ENCODE measurements around the gene B4GALT6. TPM values are rescaled to one million over a fixed set of nuclear protein-coding genes. Genes with fewer than 3 reads are reported as not detected.

Gene B4GALT6
- total and polyA plus RNA-seq, 7 experiments from 2014 or later: 0.11 to 2.7 (median 1.2) TPM

DNA sequence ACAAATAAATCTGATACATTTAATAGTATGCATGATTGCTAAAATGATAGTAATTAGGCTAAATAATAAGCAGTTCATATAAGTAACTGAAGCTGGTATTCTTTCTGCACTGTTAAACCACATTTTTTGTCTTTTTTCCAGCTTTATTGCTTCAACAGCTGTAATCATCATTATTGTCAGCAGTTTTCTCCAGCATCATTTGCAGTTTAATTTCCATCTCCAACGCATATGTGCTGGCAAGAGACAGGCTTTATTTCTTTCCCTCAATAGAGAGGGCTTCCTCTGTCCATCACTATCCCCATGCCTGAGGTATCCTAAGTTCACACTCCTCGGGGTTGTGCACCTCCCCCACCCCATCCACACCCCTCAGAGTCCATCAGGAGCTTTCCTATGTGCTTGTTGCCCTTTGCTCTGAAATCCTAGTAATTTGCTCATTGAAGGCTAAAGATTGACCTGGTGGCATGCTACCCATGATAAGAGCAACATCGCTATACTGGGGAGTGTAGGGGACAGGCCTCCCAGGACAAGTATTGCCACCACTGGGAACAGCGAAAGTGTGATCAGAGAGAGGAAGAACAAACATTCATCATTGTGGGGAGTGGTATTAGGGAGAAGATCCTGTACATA is 37.1 kb downstream of the B4GALT6 start:
- H3K27ac Mint-ChIP-seq: no peak overlapping the region
- DNase-seq (no peak), ATAC-seq (no peak)
- H3K27ac ChIP-seq (ENCODE audit: low read depth, low read length): no peak overlapping the region
- H3K36me3 ChIP-seq (ENCODE audit: control insufficient read depth in 2 of 3, insufficient read depth in 3 of 3, low read length in 3 of 3): no peaks in the 10 kb centered on the region
- ChIA-PET CTCF (no interaction called here), POLR2A (no interaction called here)
- H3K36me3 Mint-ChIP-seq: no peaks in the 10 kb centered on the region
- no peaks in the 10 kb centered on the region for H3K27me3 ChIP-seq (ENCODE audit: control insufficient read depth in 2 of 2, insufficient read depth in 2 of 2, low read length in 2 of 2)
- H3K4me1 Mint-ChIP-seq: peaks cover 6 to 20% (median 9%) of the 10 kb centered on the region in 7 donors
- H3K4me3 Mint-ChIP-seq: no peak overlapping the region
- intact Hi-C loops (cut with micrococcal nuclease): no loop called here
- no peaks in the 10 kb centered on the region for H3K9me3 Mint-ChIP-seq
- H3K4me3 ChIP-seq (ENCODE audit: low read length): no peak overlapping the region
- peaks cover 15 to 26% (median 25%) of the 10 kb centered on the region in 5 donors for H3K27me3 Mint-ChIP-seq
- peaks cover 0 to 6% of the 10 kb centered on the region in 2 donors for H3K4me1 ChIP-seq (ENCODE audit: control insufficient read depth in 2 of 2, insufficient read depth in 2 of 2, low read length in 2 of 2)
- no peaks in the 10 kb centered on the region for H3K9me3 ChIP-seq (ENCODE audit: control insufficient read depth in 2 of 3, low read length in 3 of 3)

DNA sequence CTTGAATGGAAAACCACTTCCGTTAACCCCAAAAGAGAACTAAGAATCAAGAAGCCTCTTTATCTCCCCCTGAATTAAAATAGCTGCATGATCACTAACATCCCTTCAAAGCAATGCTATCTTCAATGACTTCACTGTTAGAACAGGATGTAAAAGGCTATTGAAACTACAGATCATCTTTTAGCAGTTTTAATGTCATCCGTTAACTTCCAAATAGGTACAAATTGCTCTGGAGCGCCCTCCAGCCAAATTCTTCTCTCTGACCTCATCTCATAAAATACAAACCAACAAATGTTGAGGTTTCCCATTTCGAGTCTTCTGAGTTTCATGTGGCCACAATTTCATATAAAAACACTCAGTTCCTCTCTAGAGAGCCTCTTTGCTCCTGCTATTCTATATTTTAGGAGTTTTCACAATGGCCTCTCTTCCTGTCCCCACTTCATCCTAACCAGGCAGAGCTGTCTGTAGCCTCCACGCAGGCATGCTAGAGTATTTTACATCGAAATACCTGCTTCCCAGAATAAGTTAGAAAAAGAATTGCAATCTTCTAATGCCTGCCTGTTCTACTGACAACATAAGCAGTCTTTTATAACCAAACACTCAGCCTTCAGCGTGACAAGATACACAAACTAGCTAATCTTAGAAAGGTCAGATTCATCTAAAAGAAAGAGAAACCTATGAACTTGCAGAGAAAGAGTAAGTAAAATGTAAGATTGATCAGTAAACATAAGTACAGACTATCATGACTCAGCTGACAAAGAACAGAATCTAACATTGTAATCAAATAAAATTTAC is 37.9 kb downstream of the B4GALT6 start:
- POLR2A ChIA-PET: no interaction called here
- Histone ChIP-seq H3K27me3 (ENCODE audit: control insufficient read depth in 2 of 2, insufficient read depth in 2 of 2, low read length in 2 of 2) (no peaks in the 10 kb centered on the region), H3K9me3 (ENCODE audit: control insufficient read depth in 2 of 3, low read length in 3 of 3) (no peaks in the 10 kb centered on the region), H3K27ac (ENCODE audit: low read depth, low read length) (no peak overlapping the region), H3K4me3 (ENCODE audit: low read length) (no peak overlapping the region), H3K36me3 (ENCODE audit: control insufficient read depth in 2 of 3, insufficient read depth in 3 of 3, low read length in 3 of 3) (no peaks in the 10 kb centered on the region), H3K4me1 (ENCODE audit: control insufficient read depth in 2 of 2, insufficient read depth in 2 of 2, low read length in 2 of 2) (peaks cover 0 to 6% of the 10 kb centered on the region in 2 donors)
- DNase-seq: peak in 1 of 9 donors; percentile 5
- H3K4me1 Mint-ChIP-seq: peaks cover 6 to 16% (median 9%) of the 10 kb centered on the region in 7 donors
- intact Hi-C loops (cut with micrococcal nuclease): no loop called here
- CTCF ChIA-PET: no interaction called here
- H3K9me3 Mint-ChIP-seq: no peaks in the 10 kb centered on the region
- no peaks in the 10 kb centered on the region for H3K36me3 Mint-ChIP-seq
- ATAC-seq: no peak
- H3K4me3 Mint-ChIP-seq: no peak overlapping the region
- H3K27me3 Mint-ChIP-seq: peaks cover 8 to 23% (median 20%) of the 10 kb centered on the region in 5 donors
- no peak overlapping the region for H3K27ac Mint-ChIP-seq

DNA sequence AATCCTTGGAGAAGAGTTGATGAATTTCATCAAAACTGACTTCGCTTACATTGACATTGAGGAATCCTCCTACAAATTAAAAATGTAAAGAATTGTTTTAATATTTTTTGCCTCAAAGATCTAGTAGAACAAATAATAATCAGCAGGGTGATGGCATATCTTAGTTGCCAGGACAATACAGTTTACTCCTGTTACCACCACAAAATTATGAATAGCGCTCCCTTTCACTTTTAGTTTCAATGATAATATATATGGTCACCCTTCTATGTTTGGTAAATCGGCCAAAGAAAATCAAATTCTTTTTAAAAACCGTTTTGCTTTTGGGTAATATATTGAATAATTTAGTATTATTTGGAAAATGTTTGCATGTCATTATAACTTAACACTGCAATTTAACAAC is 39.0 kb downstream of the B4GALT6 start:
- H3K27me3 ChIP-seq (ENCODE audit: control insufficient read depth in 2 of 2, insufficient read depth in 2 of 2, low read length in 2 of 2): no peaks in the 10 kb centered on the region
- Mint-ChIP-seq H3K36me3 (no peaks in the 10 kb centered on the region), H3K4me1 (peaks cover 5 to 16% (median 9%) of the 10 kb centered on the region in 7 donors), H3K4me3 (no peak overlapping the region), H3K9me3 (no peaks in the 10 kb centered on the region), H3K27me3 (peaks cover 0 to 20% (median 14%) of the 10 kb centered on the region in 5 donors), H3K27ac (no peak overlapping the region)
- no peak overlapping the region for H3K27ac ChIP-seq (ENCODE audit: low read depth, low read length)
- no peaks in the 10 kb centered on the region for H3K9me3 ChIP-seq (ENCODE audit: control insufficient read depth in 2 of 3, low read length in 3 of 3)
- no peaks in the 10 kb centered on the region for H3K36me3 ChIP-seq (ENCODE audit: control insufficient read depth in 2 of 3, insufficient read depth in 3 of 3, low read length in 3 of 3)
- CTCF ChIA-PET: no interaction called here
- no peak for ATAC-seq
- H3K4me1 ChIP-seq (ENCODE audit: control insufficient read depth in 2 of 2, insufficient read depth in 2 of 2, low read length in 2 of 2): peaks cover 0 to 6% of the 10 kb centered on the region in 2 donors
- intact Hi-C loops (cut with micrococcal nuclease): no loop called here
- no peak overlapping the region for H3K4me3 ChIP-seq (ENCODE audit: low read length)
- POLR2A ChIA-PET: no interaction called here
- no peak for DNase-seq

DNA sequence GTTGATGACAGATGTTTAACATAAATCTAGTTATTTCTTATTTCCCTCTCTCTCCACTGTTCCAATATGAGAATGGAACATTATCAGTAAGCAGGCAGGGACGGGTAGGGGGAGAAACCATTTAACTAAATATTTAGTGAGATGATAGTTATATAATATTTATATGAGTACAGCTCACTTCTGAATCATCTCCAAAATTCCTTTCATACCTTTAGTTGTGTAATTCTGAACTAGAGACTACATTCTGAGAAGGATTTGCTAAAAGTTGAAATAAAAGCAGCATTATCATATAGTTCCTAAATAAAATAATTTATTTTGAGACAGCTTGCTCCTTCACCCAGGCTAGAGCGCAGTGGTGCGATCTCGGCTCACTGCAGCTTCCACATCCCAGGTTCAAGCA is 41.4 kb downstream of the B4GALT6 start:
- H3K36me3 ChIP-seq (ENCODE audit: control insufficient read depth in 2 of 3, insufficient read depth in 3 of 3, low read length in 3 of 3): no peaks in the 10 kb centered on the region
- no peaks in the 10 kb centered on the region for H3K9me3 ChIP-seq (ENCODE audit: control insufficient read depth in 2 of 3, low read length in 3 of 3)
- H3K27ac ChIP-seq (ENCODE audit: low read depth, low read length): no peak overlapping the region
- Mint-ChIP-seq H3K4me1 (peaks cover 0 to 11% (median 9%) of the 10 kb centered on the region in 7 donors), H3K27me3 (peaks cover 0 to 12% (median 4%) of the 10 kb centered on the region in 5 donors), H3K4me3 (no peak overlapping the region), H3K27ac (no peak overlapping the region), H3K9me3 (no peaks in the 10 kb centered on the region), H3K36me3 (no peaks in the 10 kb centered on the region)
- CTCF ChIA-PET: interaction anchor here (0.7 kb wide), 1 partner anchor 90 kb away, joined by 3 read pairs; no protein-coding TSS in a partner anchor
- intact Hi-C loops (cut with micrococcal nuclease): no loop called here
- H3K4me1 ChIP-seq (ENCODE audit: control insufficient read depth in 2 of 2, insufficient read depth in 2 of 2, low read length in 2 of 2): peaks cover 0 to 6% of the 10 kb centered on the region in 2 donors
- POLR2A ChIA-PET: no interaction called here
- no peaks in the 10 kb centered on the region for H3K27me3 ChIP-seq (ENCODE audit: control insufficient read depth in 2 of 2, insufficient read depth in 2 of 2, low read length in 2 of 2)
- DNase-seq: no peak
- no peak overlapping the region for H3K4me3 ChIP-seq (ENCODE audit: low read length)
- ATAC-seq: no peak

DNA sequence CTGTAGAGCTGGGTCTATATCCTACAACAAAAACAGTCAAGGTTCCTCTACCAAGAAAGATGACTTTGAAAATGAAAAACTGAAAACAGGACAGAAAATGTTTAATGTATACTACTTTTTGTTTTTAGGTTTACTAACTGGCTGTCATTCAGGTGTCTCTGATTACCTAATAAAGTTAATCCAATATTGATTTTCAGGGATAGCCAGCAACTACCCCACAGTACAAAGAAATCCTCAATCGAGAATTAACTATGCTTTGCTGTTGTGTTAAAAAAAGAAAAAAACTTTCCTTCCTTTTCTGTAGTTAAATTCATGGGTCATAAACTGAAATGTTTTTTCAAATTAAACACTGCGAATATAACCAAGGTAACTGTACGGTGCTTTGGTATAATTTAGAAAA is 46.9 kb downstream of the B4GALT6 start:
- no peak overlapping the region for H3K4me3 ChIP-seq (ENCODE audit: low read length)
- peaks cover 0 to 10% (median 0%) of the 10 kb centered on the region in 11 donors for H3K9me3 Mint-ChIP-seq
- no peaks in the 10 kb centered on the region for H3K27me3 ChIP-seq (ENCODE audit: control insufficient read depth in 2 of 2, insufficient read depth in 2 of 2, low read length in 2 of 2)
- no peaks in the 10 kb centered on the region for H3K36me3 Mint-ChIP-seq
- no peak overlapping the region for H3K4me3 Mint-ChIP-seq
- H3K27ac Mint-ChIP-seq: no peak overlapping the region
- ChIA-PET CTCF (no interaction called here), POLR2A (no interaction called here)
- peaks cover 0 to 20% (median 0%) of the 10 kb centered on the region in 7 donors for H3K4me1 Mint-ChIP-seq
- peaks cover 0 to 12% of the 10 kb centered on the region in 2 donors for H3K4me1 ChIP-seq (ENCODE audit: control insufficient read depth in 2 of 2, insufficient read depth in 2 of 2, low read length in 2 of 2)
- ATAC-seq (no peak), DNase-seq (no peak)
- H3K36me3 ChIP-seq (ENCODE audit: control insufficient read depth in 2 of 3, insufficient read depth in 3 of 3, low read length in 3 of 3): no peaks in the 10 kb centered on the region
- intact Hi-C loops (cut with micrococcal nuclease): no loop called here
- H3K27ac ChIP-seq (ENCODE audit: low read depth, low read length): no peak overlapping the region
- H3K27me3 Mint-ChIP-seq: peaks cover 9 to 22% (median 10%) of the 10 kb centered on the region in 5 donors
- no peaks in the 10 kb centered on the region for H3K9me3 ChIP-seq (ENCODE audit: control insufficient read depth in 2 of 3, low read length in 3 of 3)

DNA sequence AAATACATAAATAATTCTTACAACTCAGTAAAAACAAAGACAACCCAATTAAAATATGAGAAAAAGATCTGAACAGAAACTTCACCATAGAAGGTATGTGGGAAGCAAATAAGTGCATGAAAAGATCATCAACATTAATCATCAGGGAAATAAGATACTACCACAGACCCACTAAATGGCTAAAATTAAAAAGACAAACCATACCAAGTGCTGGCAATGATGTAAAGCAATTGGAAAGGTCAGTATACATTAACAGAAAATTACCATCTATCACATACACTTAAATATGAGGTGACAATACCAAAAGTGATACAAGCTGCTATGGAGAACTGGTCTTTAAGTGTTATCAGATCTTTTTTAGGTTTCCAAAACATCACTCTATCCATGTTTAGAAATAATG is 48.0 kb downstream of the B4GALT6 start:
- Mint-ChIP-seq H3K4me3 (no peak overlapping the region), H3K9me3 (peaks cover 0 to 10% (median 0%) of the 10 kb centered on the region in 11 donors), H3K4me1 (peaks cover 0 to 20% (median 0%) of the 10 kb centered on the region in 7 donors), H3K36me3 (no peaks in the 10 kb centered on the region), H3K27ac (no peak overlapping the region), H3K27me3 (peaks cover 7 to 24% (median 9%) of the 10 kb centered on the region in 5 donors)
- Histone ChIP-seq H3K4me1 (ENCODE audit: control insufficient read depth in 2 of 2, insufficient read depth in 2 of 2, low read length in 2 of 2) (peaks cover 0 to 12% of the 10 kb centered on the region in 2 donors), H3K4me3 (ENCODE audit: low read length) (no peak overlapping the region), H3K36me3 (ENCODE audit: control insufficient read depth in 2 of 3, insufficient read depth in 3 of 3, low read length in 3 of 3) (no peaks in the 10 kb centered on the region), H3K9me3 (ENCODE audit: control insufficient read depth in 2 of 3, low read length in 3 of 3) (no peaks in the 10 kb centered on the region), H3K27me3 (ENCODE audit: control insufficient read depth in 2 of 2, insufficient read depth in 2 of 2, low read length in 2 of 2) (no peaks in the 10 kb centered on the region), H3K27ac (ENCODE audit: low read depth, low read length) (no peak overlapping the region)
- intact Hi-C loops (cut with micrococcal nuclease): no loop called here
- ChIA-PET CTCF (no interaction called here), POLR2A (interaction anchor here (1.4 kb wide), 1 partner anchor 9 kb away, joined by 3 read pairs; no protein-coding TSS in a partner anchor)
- ATAC-seq (no peak), DNase-seq (no peak)
